ENCODE results near the gene FOXJ3. TPM values are rescaled to one million over a fixed set of nuclear protein-coding genes. Genes with fewer than 3 reads are reported as not detected.

Gene FOXJ3
- total RNA-seq, 1 experiment from 2014 or later = 51.4 TPM

DNA sequence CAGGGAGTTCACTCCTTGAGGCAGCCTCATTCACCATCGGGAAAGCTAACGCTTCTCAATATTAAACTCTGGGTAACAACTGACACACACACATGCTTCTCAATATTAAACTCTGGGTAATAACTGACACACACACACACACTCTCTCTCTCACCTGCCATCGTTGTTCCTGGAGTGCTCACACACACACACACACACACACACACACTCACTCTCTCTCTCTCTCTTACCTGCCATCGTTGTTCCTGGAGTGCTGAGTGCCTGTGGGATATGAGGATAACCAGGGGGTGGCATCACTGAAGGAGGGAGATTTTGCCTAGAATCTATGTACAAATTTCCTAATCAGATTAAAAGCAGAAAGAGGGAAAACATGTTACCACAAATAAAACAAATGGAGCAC lies 153.3 kb downstream of the FOXJ3 start:
- Mint-ChIP-seq H3K4me3 (ENCODE audit: low read depth, unreplicated experiment) (no peak overlapping the region), H3K4me1 (ENCODE audit: low read depth, unreplicated experiment) (peaks cover 5% of the 10 kb centered on the region), H3K27ac (ENCODE audit: unreplicated experiment) (no peak overlapping the region), H3K27me3 (ENCODE audit: unreplicated experiment) (no peaks in the 10 kb centered on the region), H3K9me3 (ENCODE audit: low read depth, unreplicated experiment) (no peaks in the 10 kb centered on the region), H3K36me3 (ENCODE audit: insufficient read depth, unreplicated experiment) (peaks cover 18% of the 10 kb centered on the region)
- CTCF ChIA-PET = no interaction called here
- DNase-seq = no peak
- intact Hi-C loops (cut with micrococcal nuclease; ENCODE audit: unreplicated experiment) = no loop called here
- BruUV-seq (replicated peaks) = no TSS peak
- TF ChIP-seq, protein P1, sequence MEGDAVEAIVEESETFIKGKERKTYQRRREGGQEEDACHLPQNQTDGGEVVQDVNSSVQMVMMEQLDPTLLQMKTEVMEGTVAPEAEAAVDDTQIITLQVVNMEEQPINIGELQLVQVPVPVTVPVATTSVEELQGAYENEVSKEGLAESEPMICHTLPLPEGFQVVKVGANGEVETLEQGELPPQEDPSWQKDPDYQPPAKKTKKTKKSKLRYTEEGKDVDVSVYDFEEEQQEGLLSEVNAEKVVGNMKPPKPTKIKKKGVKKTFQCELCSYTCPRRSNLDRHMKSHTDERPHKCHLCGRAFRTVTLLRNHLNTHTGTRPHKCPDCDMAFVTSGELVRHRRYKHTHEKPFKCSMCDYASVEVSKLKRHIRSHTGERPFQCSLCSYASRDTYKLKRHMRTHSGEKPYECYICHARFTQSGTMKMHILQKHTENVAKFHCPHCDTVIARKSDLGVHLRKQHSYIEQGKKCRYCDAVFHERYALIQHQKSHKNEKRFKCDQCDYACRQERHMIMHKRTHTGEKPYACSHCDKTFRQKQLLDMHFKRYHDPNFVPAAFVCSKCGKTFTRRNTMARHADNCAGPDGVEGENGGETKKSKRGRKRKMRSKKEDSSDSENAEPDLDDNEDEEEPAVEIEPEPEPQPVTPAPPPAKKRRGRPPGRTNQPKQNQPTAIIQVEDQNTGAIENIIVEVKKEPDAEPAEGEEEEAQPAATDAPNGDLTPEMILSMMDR (IDR thresholded peaks at IDR 0.05; ENCODE audit: unreplicated experiment) = no peak

GRCh38 chr1:42179900-42180329 lies 155.1 kb downstream of the FOXJ3 start:
- TF ChIP-seq, protein P1 (IDR thresholded peaks at IDR 0.05; ENCODE audit: unreplicated experiment) = no peak
- CTCF ChIA-PET = no interaction called here
- H3K27ac Mint-ChIP-seq (ENCODE audit: unreplicated experiment) = no peak overlapping the region
- no peaks in the 10 kb centered on the region for H3K27me3 Mint-ChIP-seq (ENCODE audit: unreplicated experiment)
- H3K9me3 Mint-ChIP-seq (ENCODE audit: low read depth, unreplicated experiment) = no peaks in the 10 kb centered on the region
- H3K4me3 Mint-ChIP-seq (ENCODE audit: low read depth, unreplicated experiment) = no peak overlapping the region
- peaks cover 5% of the 10 kb centered on the region for H3K4me1 Mint-ChIP-seq (ENCODE audit: low read depth, unreplicated experiment)
- H3K36me3 Mint-ChIP-seq (ENCODE audit: insufficient read depth, unreplicated experiment) = peaks cover 26% of the 10 kb centered on the region
- BruUV-seq (replicated peaks) = no TSS peak
- intact Hi-C loops (cut with micrococcal nuclease; ENCODE audit: unreplicated experiment) = loop anchor here (5.0 to 10.0 kb wide), 2 partner anchors 145 to 277 kb away; partner anchors contain the start of genes PPCS and ZMYND12
- no peak for DNase-seq

DNA sequence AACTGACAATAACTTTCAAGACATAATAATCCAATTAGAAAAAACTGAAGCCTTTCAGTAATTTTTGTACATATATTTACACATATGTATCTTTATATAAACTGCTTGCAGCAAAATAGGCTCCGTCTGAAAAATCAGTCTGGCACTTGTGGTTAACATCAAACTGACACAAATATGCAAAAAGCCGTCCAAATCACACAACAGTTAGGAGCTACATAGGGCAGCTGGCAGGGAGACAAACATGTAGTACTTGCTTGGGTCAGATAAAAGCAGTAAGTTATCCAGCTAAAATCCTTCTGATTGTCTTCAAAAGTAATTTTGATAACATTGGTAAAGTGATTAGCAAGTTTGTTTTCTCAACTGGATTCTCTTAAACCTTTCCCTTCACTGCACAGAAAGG lies 155.8 kb downstream of the FOXJ3 start:
- TF ChIP-seq, protein P1 (IDR thresholded peaks at IDR 0.05; ENCODE audit: unreplicated experiment) = no peak
- peaks cover 9% of the 10 kb centered on the region for H3K4me1 Mint-ChIP-seq (ENCODE audit: low read depth, unreplicated experiment)
- CTCF ChIA-PET = no interaction called here
- no peaks in the 10 kb centered on the region for H3K9me3 Mint-ChIP-seq (ENCODE audit: low read depth, unreplicated experiment)
- H3K36me3 Mint-ChIP-seq (ENCODE audit: insufficient read depth, unreplicated experiment) = peaks cover 26% of the 10 kb centered on the region
- no peak overlapping the region for H3K27ac Mint-ChIP-seq (ENCODE audit: unreplicated experiment)
- no peak overlapping the region for H3K4me3 Mint-ChIP-seq (ENCODE audit: low read depth, unreplicated experiment)
- no peak for DNase-seq
- H3K27me3 Mint-ChIP-seq (ENCODE audit: unreplicated experiment) = no peaks in the 10 kb centered on the region
- intact Hi-C loops (cut with micrococcal nuclease; ENCODE audit: unreplicated experiment) = loop anchor here (5.0 to 10.0 kb wide), 2 partner anchors 146 to 278 kb away; partner anchors contain the start of genes PPCS and ZMYND12
- BruUV-seq (replicated peaks) = no TSS peak

DNA sequence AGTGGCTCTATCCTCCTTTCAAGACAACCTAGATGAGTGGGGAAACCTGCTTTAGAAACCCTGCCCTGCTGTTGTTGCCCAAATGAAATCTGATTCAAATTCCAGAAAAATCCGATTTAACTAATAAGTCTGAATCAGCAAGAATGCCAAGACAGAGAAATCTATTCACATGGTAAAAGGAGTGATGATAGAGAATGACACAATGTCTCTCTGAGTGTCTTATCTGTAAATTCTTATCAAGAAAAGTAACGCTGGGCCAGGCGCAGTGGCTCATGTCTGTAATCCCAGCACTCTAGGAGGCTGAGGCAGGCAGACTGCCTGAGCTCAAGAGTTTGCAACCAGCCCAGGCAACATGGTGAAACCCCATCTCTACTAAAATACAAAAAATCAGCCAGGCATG lies 156.8 kb downstream of the FOXJ3 start:
- H3K4me1 Mint-ChIP-seq (ENCODE audit: low read depth, unreplicated experiment) = peaks cover 15% of the 10 kb centered on the region
- H3K27ac Mint-ChIP-seq (ENCODE audit: unreplicated experiment) = no peak overlapping the region
- intact Hi-C loops (cut with micrococcal nuclease; ENCODE audit: unreplicated experiment) = loop anchor here (5.0 to 10.0 kb wide), 2 partner anchors 147 to 279 kb away; partner anchors contain the start of genes PPCS and ZMYND12

More for the DNA sequence above, 156.8 kb downstream of the FOXJ3 start:
- Mint-ChIP-seq H3K36me3 (ENCODE audit: insufficient read depth, unreplicated experiment) (peaks cover 26% of the 10 kb centered on the region), H3K27me3 (ENCODE audit: unreplicated experiment) (no peaks in the 10 kb centered on the region), H3K4me3 (ENCODE audit: low read depth, unreplicated experiment) (no peak overlapping the region), H3K9me3 (ENCODE audit: low read depth, unreplicated experiment) (no peaks in the 10 kb centered on the region)
- CTCF ChIA-PET = no interaction called here
- DNase-seq = no peak
- no TSS peak for BruUV-seq (replicated peaks)
- TF ChIP-seq, protein P1 (IDR thresholded peaks at IDR 0.05; ENCODE audit: unreplicated experiment) = no peak

Data from Calu3 (cell line).